ENCODE measurements around the gene PPP3R1.

PPP3R1 gene

DNA sequence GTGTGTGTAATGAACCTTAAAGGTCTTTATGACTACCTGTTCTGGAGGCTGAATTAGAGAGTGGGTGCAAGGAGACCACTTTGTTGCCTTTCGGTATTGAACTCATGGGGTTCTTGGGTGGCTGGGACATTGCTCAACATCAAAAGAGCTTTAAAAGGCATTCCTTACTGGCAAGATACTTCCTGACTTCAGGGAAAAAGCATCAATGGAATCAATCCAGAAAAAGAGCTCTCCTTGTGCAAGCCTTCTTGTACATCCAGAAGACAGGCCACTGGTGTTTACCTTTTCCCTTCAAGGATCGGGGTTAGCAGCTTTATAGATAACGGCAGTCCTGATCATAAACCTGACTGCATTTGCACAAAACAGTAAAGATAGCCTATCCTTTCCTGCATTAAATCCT, 85.1 kb downstream of the PPP3R1 start:
- no peak overlapping the region for H3K27ac ChIP-seq
- H3K4me3 ChIP-seq: no peak overlapping the region

GRCh38 chr2:68163641-68164040, 88.7 kb downstream of the PPP3R1 start:
- Histone ChIP-seq H3K27ac (no peak overlapping the region), H3K4me3 (no peak overlapping the region)

DNA sequence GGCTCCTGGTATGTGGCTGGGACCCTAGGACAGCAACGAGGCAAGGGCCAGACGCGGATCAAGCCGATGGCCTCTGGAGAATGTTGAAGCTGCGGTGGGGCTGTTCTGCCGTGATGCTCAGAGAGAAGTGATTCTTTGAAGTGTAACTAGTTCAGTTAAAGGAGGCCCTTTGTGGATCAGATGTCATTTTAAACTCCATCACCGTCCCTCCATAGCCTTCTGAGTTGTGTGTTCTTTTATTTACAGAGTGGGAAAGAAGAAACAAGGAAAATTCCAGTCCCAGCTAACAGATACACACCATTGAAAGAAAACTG, 94.2 kb downstream of the PPP3R1 start:
- Histone ChIP-seq H3K27ac (peak overlapping the region; percentile 54 to 98 (median 92)), H3K4me3 (peak overlapping the region; percentile 74 to 97 (median 87))

- Histone ChIP-seq H3K27ac (peak within 1 kb of the TSS; percentile 54 to 98 (median 92)), H3K4me3 (peak within 1 kb of the TSS; percentile 74 to 97 (median 87))
Measured at GRCh38 chr2:68157402-68158133, 94.8 kb downstream of the PPP3R1 start, which contains the start of gene PNO1. TSS of gene PNO1 (plus strand) at chr2:68157888. CDS start at chr2:68157935, 47 bp downstream.

- peak overlapping the region; percentile 50 to 98 (median 92) for H3K27ac ChIP-seq
- H3K4me3 ChIP-seq: peak overlapping the region; percentile 74 to 97 (median 87)
Measured at GRCh38 chr2:68157002-68157401, 95.3 kb downstream of the PPP3R1 start.

DNA sequence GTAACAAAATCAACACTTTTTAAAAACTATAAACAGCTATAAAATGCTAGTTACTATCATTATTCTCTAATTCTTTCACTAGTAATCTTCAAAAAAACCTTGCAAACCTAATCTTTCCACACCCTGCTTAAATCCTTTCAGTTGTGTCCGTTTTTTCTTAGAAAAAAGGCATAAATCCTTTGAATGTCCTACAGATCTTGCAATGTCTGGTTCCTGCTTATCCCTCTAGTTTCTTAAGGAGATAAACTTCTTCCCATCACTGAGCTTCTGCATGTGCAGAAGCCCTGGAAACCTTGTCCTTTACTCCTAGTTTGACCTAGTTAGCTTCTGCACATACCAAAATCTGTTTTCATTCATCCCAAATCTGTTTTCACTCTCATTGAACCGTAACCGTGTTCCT, 95.9 kb downstream of the PPP3R1 start:
- H3K4me3 ChIP-seq: peak overlapping the region; percentile 74 to 97 (median 87)
- H3K27ac ChIP-seq: peak overlapping the region in 13 of 21 experiments; percentile 86 to 97 (median 93)

DNA sequence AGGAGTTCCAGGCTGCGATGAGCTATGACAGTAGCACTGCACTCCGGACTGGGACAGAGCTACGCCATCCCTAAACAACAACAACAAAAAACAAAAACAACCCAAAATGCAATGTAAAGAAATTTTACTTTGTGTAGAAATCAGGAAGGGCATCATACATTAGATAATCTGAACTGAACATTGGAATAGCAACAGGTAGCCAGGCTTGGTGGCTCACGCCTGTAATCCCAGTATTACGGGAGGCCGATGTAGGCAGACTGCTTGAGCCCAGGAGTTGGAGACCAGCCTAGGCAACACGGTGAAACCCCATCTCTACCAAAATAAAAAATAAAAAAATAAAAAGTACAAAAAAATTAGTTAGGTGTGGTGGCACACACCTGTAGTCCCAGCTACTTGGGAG, 96.7 kb downstream of the PPP3R1 start:
- Histone ChIP-seq H3K27ac (no peak overlapping the region), H3K4me3 (no peak overlapping the region)

DNA sequence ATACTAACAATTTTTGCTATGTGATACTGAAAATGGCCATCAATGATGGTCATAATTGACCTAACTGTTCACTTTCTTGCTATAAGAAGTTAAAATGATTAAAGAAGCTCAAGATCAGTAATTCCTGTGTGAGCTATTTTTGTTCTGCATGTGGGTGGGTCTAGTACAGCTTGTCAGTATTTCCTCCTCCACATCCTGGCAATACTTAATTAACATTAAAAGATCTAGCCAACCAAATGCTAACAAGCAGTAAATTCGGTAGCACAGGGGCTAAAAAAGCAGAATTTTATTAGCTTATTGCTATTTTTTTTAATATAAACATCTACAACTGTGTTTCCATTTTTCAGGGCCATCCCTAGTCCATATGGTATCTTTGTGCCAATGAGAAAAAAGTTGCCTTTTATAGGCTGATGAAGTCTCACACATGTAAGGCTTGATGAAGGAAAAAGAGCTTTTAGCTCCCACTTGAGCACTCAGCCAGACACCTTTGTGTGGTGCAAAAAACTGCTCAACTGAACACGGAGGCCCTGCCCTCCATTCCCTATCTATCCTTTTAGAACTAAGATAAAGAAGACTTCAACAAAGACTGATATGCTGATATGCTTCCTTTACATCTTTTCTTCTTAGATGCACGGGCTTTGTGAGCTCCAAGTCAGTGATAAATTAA, 99.5 kb downstream of the PPP3R1 start:
- Histone ChIP-seq H3K27ac (peak overlapping the region in 7 of 21 experiments; percentile 5 to 70 (median 21)), H3K4me3 (no peak overlapping the region)

DNA sequence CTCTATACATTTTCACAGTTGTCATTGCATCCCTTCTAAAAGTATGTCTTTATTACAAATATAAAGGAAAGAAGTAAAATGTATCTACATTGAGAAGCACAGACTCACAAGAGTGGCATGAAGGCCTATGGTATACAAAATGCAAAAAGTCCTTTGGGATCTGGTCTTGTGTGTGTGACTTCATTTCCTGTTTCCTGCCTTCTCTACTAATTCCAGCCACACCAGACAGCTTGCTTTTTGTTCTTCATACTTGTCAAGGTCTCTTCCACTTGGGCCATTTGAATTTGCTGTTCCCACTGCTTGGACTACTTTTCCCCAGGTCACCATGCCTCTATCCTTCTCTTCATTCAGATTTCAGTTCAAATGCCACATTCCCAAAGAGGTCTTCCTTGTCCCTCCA, 101.3 kb downstream of the PPP3R1 start:
- H3K27ac ChIP-seq: no peak overlapping the region

GRCh38 chr2:68141875-68142274, 110.5 kb downstream of the PPP3R1 start:
- Histone ChIP-seq H3K4me3 (no peak overlapping the region), H3K27ac (no peak overlapping the region)

More for the DNA sequence above, 101.3 kb downstream of the PPP3R1 start:
- H3K4me3 ChIP-seq: no peak overlapping the region

GRCh38 chr2:68135448-68136320, 116.6 kb downstream of the PPP3R1 start:
- Histone ChIP-seq H3K4me3 (no peak overlapping the region), H3K27ac (no peak overlapping the region)

GRCh38 chr2:68134554-68134953, 117.8 kb downstream of the PPP3R1 start:
- H3K27ac ChIP-seq: no peak overlapping the region
- no peak overlapping the region for H3K4me3 ChIP-seq

GRCh38 chr2:68134120-68134519, 118.2 kb downstream of the PPP3R1 start:
- Histone ChIP-seq H3K27ac (no peak overlapping the region), H3K4me3 (no peak overlapping the region)

Measured in skin epidermis (tissue), 12 donors.